IMR-90 (cell line): ENCODE data around the gene XPR1. TPM values are rescaled to one million over a fixed set of nuclear protein-coding genes. Genes with fewer than 3 reads are reported as not detected.

Experiments
- ATAC-seq: fragments of 200-7000 bp; cut with Tn5 transposase; 2 replicates; pipeline ENCODE4 v1.9.1; 2020; ENCODE audit warnings: low read depth, mild to moderate bottlenecking, moderate library complexity
- BruUV-seq: library from RNA; stranded (reverse); fragments of 400-500 nt; replicated peaks from 2 replicates; lab custom pipeline; 2021; lab: Mats Ljungman, UMichigan
- CTCF ChIA-PET: fragments of 300-600 bp; formaldehyde crosslinking; extraction: SDS; loops from one replicate; lab custom pipeline; 2021; ENCODE audit warnings: antibody characterized with exemption; lab: Yijun Ruan, JAX
- POLR2A ChIA-PET: fragments of 300-600 bp; sonication (Branson Sonifier 250); formaldehyde crosslinking; loops from one replicate; lab custom pipeline; 2022; ENCODE audit warnings: antibody characterized with exemption; ENCODE audit not compliant: unreplicated experiment; lab: Charles Lee
- DNase-seq: peaks from one replicate; pipeline ENCODE4 v3.0.0; 2013
- H2AFZ ChIP-seq: replicated peaks from 2 replicates; pipeline ENCODE3; 2013; ENCODE audit warnings: low read length, mild to moderate bottlenecking; ENCODE audit not compliant: poor library complexity
- H2AK5ac ChIP-seq: 2 replicates; pipeline ENCODE4 v1.6.1; 2013; ENCODE audit warnings: low read depth, low read length, inconsistent platforms
- H2AK9ac ChIP-seq: replicated peaks from 2 replicates; pipeline ENCODE3; 2013; ENCODE audit warnings: mild to moderate bottlenecking, low read depth, low read length, moderate library complexity; ENCODE audit not compliant: poor library complexity
- H2BK120ac ChIP-seq: 2 replicates; pipeline ENCODE4 v1.6.1; 2013; ENCODE audit warnings: low read depth, low read length, inconsistent platforms
- H2BK15ac ChIP-seq: 3 replicates; pipeline ENCODE4 v1.6.1; 2013; ENCODE audit warnings: low read depth, low read length, inconsistent platforms
- H2BK20ac ChIP-seq: 2 replicates; pipeline ENCODE4 v1.6.1; 2013; ENCODE audit warnings: low read depth, mild to moderate bottlenecking, inconsistent platforms, low read length, moderate library complexity
- H2BK5ac ChIP-seq: 2 replicates; pipeline ENCODE4 v1.6.1; 2013; ENCODE audit warnings: mild to moderate bottlenecking, low read depth, low read length, inconsistent platforms; ENCODE audit not compliant: poor library complexity, severe bottlenecking
- H3K14ac ChIP-seq: replicated peaks from 2 replicates; pipeline ENCODE4 v1.6.1; 2013; ENCODE audit warnings: low read depth, low read length, inconsistent platforms
- H3K18ac ChIP-seq: 2 replicates; pipeline ENCODE4 v1.6.1; 2013; ENCODE audit warnings: low read depth, low read length, control low read depth
- H3K23ac ChIP-seq: 2 replicates; pipeline ENCODE4 v1.6.1; 2013; ENCODE audit warnings: low read depth, low read length, inconsistent platforms
- H3K27ac ChIP-seq: 2 replicates; pipeline ENCODE4 v1.5.1; 2013; ENCODE audit warnings: mild to moderate bottlenecking, control low read depth, low read length; ENCODE audit not compliant: insufficient read depth
- H3K27me3 ChIP-seq: 2 replicates; pipeline ENCODE4 v1.6.1; 2013; ENCODE audit warnings: low read length; ENCODE audit not compliant: control insufficient read depth, insufficient read depth
- H3K36me3 ChIP-seq: 2 replicates; pipeline ENCODE4 v1.6.1; 2013; ENCODE audit warnings: low read length, mixed read lengths; ENCODE audit not compliant: control insufficient read depth, insufficient read depth
- H3K4ac ChIP-seq: 2 replicates; pipeline ENCODE4 v1.6.1; 2013; ENCODE audit warnings: low read depth, low read length, inconsistent platforms
- H3K4me1 ChIP-seq: 2 replicates; pipeline ENCODE4 v1.6.1; 2013; ENCODE audit warnings: low read length, mixed read lengths; ENCODE audit not compliant: control insufficient read depth, insufficient read depth
- H3K4me2 ChIP-seq: 2 replicates; pipeline ENCODE4 v1.6.1; 2013; ENCODE audit warnings: low read depth, mild to moderate bottlenecking, control low read depth, low read length, moderate library complexity
- H3K4me3 ChIP-seq: 2 replicates; pipeline ENCODE4 v1.5.1; 2013; ENCODE audit warnings: low read depth, mild to moderate bottlenecking, control low read depth, low read length, moderate library complexity; ENCODE audit not compliant: insufficient read depth
- H3K56ac ChIP-seq: 2 replicates; pipeline ENCODE4 v1.6.1; 2013; ENCODE audit warnings: low read length, inconsistent platforms; ENCODE audit not compliant: insufficient read depth; ENCODE audit errors: extremely low read depth
- H3K79me1 ChIP-seq, 2 experiments: 2 replicates each; pipeline ENCODE4 v1.6.1; 2013; ENCODE audit warnings: low read length in 2 of 2, inconsistent platforms in 1 of 2, low read depth in 1 of 2
- H3K9ac ChIP-seq: 2 replicates; pipeline ENCODE4 v1.6.1; 2013; ENCODE audit warnings: low read depth, low read length, control low read depth
- H3K9me1 ChIP-seq: 2 replicates; pipeline ENCODE4 v1.6.1; 2013; ENCODE audit warnings: low read length, inconsistent platforms; ENCODE audit not compliant: insufficient read depth
- H3K9me3 ChIP-seq: 2 replicates; pipeline ENCODE4 v1.6.1; 2013; ENCODE audit warnings: low read length; ENCODE audit not compliant: control insufficient read depth, insufficient read depth
- H4K20me1 ChIP-seq: 2 replicates; pipeline ENCODE4 v1.6.1; 2013; ENCODE audit warnings: low read length, inconsistent platforms; ENCODE audit not compliant: insufficient read depth
- H4K5ac ChIP-seq: 2 replicates; pipeline ENCODE4 v1.6.1; 2013; ENCODE audit warnings: mild to moderate bottlenecking, low read depth, low read length, control low read depth
- H4K8ac ChIP-seq, 2 experiments: 2 replicates each; pipeline ENCODE4 v1.6.1; 2013; ENCODE audit warnings: low read depth in 2 of 2, low read length in 2 of 2, control low read depth in 1 of 2, inconsistent platforms in 1 of 2
- H4K91ac ChIP-seq: 2 replicates; pipeline ENCODE4 v1.6.1; 2013; ENCODE audit warnings: low read depth, low read length, inconsistent platforms; ENCODE audit not compliant: insufficient read depth
- BHLHE40 ChIP-seq: fragments of 150-350 bp; IDR thresholded peaks from 2 replicates; pipeline ENCODE4 v1.6.1; 2016; ENCODE audit warnings: mild to moderate bottlenecking, low read depth, low read length
- CHD1 ChIP-seq: IDR thresholded peaks from 2 replicates; pipeline ENCODE4 v1.6.1; 2012; ENCODE audit warnings: low read depth, low read length, improper control_type of control experiment
- CTCF ChIP-seq: conservative IDR thresholded peaks from 2 replicates; pipeline ENCODE4 v1.5.1; 2012; ENCODE audit warnings: mild to moderate bottlenecking, low read depth, low read length, improper control_type of control experiment
- MAFK ChIP-seq: IDR thresholded peaks from 2 replicates; pipeline ENCODE4 v1.6.1; 2012; ENCODE audit warnings: low read depth, low read length, improper control_type of control experiment
- MAZ ChIP-seq: IDR thresholded peaks from 2 replicates; pipeline ENCODE4 v1.6.1; 2012; ENCODE audit warnings: low read depth, mild to moderate bottlenecking, low read length, improper control_type of control experiment, moderate library complexity, borderline replicate concordance
- MXI1 ChIP-seq: IDR thresholded peaks from 2 replicates; pipeline ENCODE4 v1.6.1; 2012; ENCODE audit warnings: low read depth, mild to moderate bottlenecking, low read length, moderate library complexity, borderline replicate concordance
- NFE2L2 ChIP-seq: fragments of 150-350 bp; IDR thresholded peaks from 2 replicates; pipeline ENCODE4 v1.6.1; 2016; ENCODE audit warnings: low read depth, mild to moderate bottlenecking, low read length
- POLR2A ChIP-seq: IDR thresholded peaks from 2 replicates; pipeline ENCODE4 v1.6.1; 2012; ENCODE audit warnings: mild to moderate bottlenecking, low read depth, low read length
- RAD21 ChIP-seq: IDR thresholded peaks from 2 replicates; pipeline ENCODE4 v1.6.1; 2012; ENCODE audit warnings: low read length, improper control_type of control experiment
- RCOR1 ChIP-seq: IDR thresholded peaks from 2 replicates; pipeline ENCODE4 v1.6.1; 2012; ENCODE audit warnings: mild to moderate bottlenecking, low read length, improper control_type of control experiment; ENCODE audit not compliant: insufficient replicate concordance
- RFX5 ChIP-seq: IDR thresholded peaks from 2 replicates; pipeline ENCODE4 v1.8.0; 2012; ENCODE audit warnings: low read depth, mild to moderate bottlenecking, low read length, moderate library complexity
- SMC3 ChIP-seq: fragments of 150-350 bp; IDR thresholded peaks from 2 replicates; pipeline ENCODE4 v1.6.1; 2016; ENCODE audit warnings: low read depth, mild to moderate bottlenecking, antibody characterized with exemption, low read length, moderate library complexity
- WGBS, 2 experiments: methylation state at CpG; one replicate each; pipeline versions ENCODE4 v1.1.5 to v1.1.7; 2013; ENCODE audit warnings: missing lambda C conversion rate in 2 of 2; ENCODE audit not compliant: insufficient read length in 1 of 2; ENCODE audit errors: extremely low coverage in 2 of 2; 5-methylcytosine and 5-hydroxymethylcytosine counted together
- dilution Hi-C: fragments of 300-500 bp; cut with HindIII; formaldehyde crosslinking; loops from one replicate; pipeline ENCODE4 v1.14.3; 2018; ENCODE audit warnings: low sequenced_read_pairs; ENCODE audit not compliant: unreplicated experiment
- in situ Hi-C: fragments of 300-500 bp; cut with MboI; formaldehyde crosslinking; loops from 3 replicates; pipeline ENCODE4 v1.14.3; 2019; ENCODE audit warnings: low sequenced_read_pairs, inconsistent platforms, mixed read lengths
- intact Hi-C: fragments of 100-400 bp; cut with micrococcal nuclease; formaldehyde crosslinking; loops from 2 replicates; pipeline ENCODE4 v1.10.0; 2022
- polyA plus RNA-seq, 3 experiments: library from polyadenylated mRNA; depleted of rRNA; stranded (reverse); fragments of >200 nt; gene quantifications; 2 replicates each; pipeline ENCODE4 v1.2.3, GENCODE V29; 2012; ENCODE audit warnings: low replicate concordance in 1 of 3
- total RNA-seq: library from RNA; depleted of rRNA; stranded (reverse); fragments of >200 nt; gene quantifications from 2 replicates; pipeline ENCODE4 v1.2.3, GENCODE V29; 2012

XPR1 gene
- total and polyA plus RNA-seq, 2 of the 4 experiments (the other 2 are of a cell fraction) = 11.8 to 25.1 TPM

DNA sequence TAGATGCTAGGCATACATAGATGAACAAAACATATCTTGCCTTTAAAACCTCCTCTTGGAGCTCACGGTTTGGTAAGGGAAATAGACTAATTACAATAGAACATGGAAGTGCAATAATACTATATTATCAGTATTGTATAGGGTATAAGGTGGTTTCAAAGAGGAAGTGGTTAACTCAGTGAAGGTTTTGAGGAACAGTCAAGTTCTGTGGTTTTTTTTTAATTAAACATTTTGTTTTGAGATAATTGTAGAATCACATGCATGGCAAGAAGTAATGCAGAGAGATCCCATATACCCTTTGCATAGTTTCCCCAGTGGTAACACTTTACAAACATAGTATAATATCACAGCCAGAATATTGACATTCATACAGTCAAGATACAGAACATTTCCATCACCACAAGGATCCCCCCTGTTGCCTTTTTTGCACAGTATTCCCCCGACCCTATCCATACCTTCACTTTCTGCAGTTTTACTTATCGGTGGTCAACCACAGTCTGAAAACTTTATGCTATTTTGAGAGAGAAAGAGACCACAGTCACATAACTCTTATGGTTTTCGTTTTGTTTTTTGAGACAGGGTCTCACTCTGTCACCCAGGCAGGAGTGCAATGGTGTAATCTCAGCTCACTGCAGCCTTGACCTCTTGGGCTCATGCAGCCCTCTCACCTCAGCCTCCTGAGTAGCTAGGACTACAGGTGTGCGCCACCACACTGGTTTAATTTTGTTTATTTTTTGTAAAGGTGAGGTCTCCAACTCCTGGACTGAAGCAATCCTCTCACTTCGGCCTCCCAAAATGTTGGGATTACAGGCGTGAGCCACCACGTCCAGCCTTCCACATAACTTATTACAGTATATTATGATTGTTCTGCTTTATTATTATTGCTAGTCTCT is 220.4 kb downstream of the XPR1 start:
- Histone ChIP-seq H2AK9ac (no peak overlapping the region), H2AK5ac (no peak overlapping the region), H3K18ac (no peak overlapping the region), H3K9me1 (no peaks in the 10 kb centered on the region; the same call in 1 of the 2 replicates), H2BK5ac (no peak overlapping the region), H3K14ac (no peak overlapping the region), H2BK20ac (no peak overlapping the region), H3K27ac (no peak overlapping the region), H3K9ac (no peak overlapping the region), H4K8ac (no peak overlapping the region), H3K9me3 (no peaks in the 10 kb centered on the region), H3K27me3 (no peaks in the 10 kb centered on the region), H2AFZ (no peak overlapping the region), H3K56ac (no peak overlapping the region), H2BK15ac (no peak overlapping the region), H3K4me2 (no peak overlapping the region), H3K4me3 (no peak overlapping the region), H2BK120ac (no peak overlapping the region), H3K79me1 (no peaks in the 10 kb centered on the region; a peak in 1 of 4 replicates), H3K36me3 (0 out of 2 replicates have a peak, but pooled peaks cover 3% of the 10 kb centered on the region), H4K91ac (no peak overlapping the region), H4K20me1 (no peaks in the 10 kb centered on the region), H3K4me1 (peaks cover 2% of the 10 kb centered on the region; the same call in 1 of the 2 replicates), H3K4ac (no peak overlapping the region), H3K23ac (no peak overlapping the region), H4K5ac (no peak overlapping the region)
- no peak for TF ChIP-seq CHD1
- no peak for TF ChIP-seq RFX5
- no peak for TF ChIP-seq MXI1
- no peak for TF ChIP-seq MAFK
- no peak for TF ChIP-seq POLR2A
- TF ChIP-seq CTCF = no peak
- no peak for TF ChIP-seq BHLHE40
- TF ChIP-seq RAD21 = no peak
- TF ChIP-seq SMC3 = no peak
- TF ChIP-seq RCOR1 = no peak
- TF ChIP-seq MAZ = no peak
- no peak for TF ChIP-seq NFE2L2
- DNase-seq = no peak
- CTCF ChIA-PET = no interaction called here
- in situ Hi-C loops = loop anchor here (10.0 kb wide), 1 partner anchor 227 kb away; no protein-coding TSS in a partner anchor
- ATAC-seq = no peak
- dilution Hi-C loops = no loop called here
- WGBS, 2 experiments = 100% methylated on average over 2 of the region's 8 CpGs; no CpG with 5 or more reads in 1 of the 2 experiments
- intact Hi-C loops = no loop called here
- POLR2A ChIA-PET = no interaction called here
- no TSS peak for BruUV-seq
